NT2/D1 (cell line): ENCODE results near the gene CASK.

ENCODE experiments used
- YY1 ChIP-seq: IDR thresholded peaks from 2 replicates; pipeline ENCODE4 v1.6.1; 2011; ENCODE audit not compliant: insufficient read length, insufficient read depth
- ZNF274 ChIP-seq: IDR thresholded peaks from 2 replicates; pipeline ENCODE4 v1.6.1; 2011; ENCODE audit warnings: mild to moderate bottlenecking, low read depth, low read length

DNA sequence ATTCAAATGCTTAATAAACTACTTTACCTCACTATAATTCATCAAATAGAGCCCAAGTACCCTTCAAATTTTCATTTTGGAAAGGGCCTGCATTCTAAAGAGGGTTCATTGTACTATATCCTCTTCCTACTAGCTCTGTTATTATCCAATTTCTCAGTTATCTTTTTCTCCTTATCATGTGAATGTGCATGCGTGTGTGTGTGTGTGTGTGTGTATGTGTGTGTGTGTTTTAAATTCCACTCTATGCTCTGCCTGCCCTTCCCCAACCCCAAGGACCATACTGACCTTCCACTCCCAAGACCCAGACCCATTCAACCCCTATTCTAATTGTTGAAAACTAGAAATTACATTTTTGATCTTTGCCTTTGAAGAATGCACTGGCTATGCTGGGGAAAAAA is 33.3 kb downstream of the CASK start:
- TF ChIP-seq ZNF274 (no peak), YY1 (no peak)
